DMS 273 (cell line): Measurements from ENCODE around the gene ADGRL4.
"Not testable (repeated sequence)": the region's sequence is repeated elsewhere in the genome, so short reads cannot be mapped to it uniquely, and the experiment has no call there.

Source experiments
- DNase-seq: peaks from one replicate; lab custom pipeline; 2025; ENCODE audit not compliant: unreplicated experiment; lab: John Stamatoyannopoulos, UW

The ADGRL4 gene

DNA sequence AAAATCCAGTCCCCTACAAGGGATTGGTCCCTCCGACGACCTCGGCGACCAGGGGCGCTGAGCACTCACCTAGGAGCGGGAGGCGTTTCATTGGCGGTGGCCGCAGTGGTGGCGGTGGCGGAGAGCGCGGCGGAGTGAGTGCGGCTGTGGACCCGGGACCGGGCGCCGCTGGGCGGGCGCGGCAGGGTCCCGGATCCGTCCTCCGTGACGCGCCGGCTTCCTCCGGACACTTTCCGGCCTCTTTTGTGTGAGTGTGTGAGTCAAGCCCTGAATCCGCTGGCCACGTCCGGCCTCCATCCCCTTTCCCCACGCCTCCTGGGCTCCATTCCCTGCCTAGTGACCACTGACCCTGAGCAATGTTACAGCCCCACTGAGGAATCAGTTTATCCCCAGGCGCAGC, at the start of gene ADGRL4:
ADGRL4 (minus strand) TSS at position 167 of the 400 bp plus-strand sequence; CDS start at position 91, 76 bp downstream.
- DNase-seq = no peak

DNA sequence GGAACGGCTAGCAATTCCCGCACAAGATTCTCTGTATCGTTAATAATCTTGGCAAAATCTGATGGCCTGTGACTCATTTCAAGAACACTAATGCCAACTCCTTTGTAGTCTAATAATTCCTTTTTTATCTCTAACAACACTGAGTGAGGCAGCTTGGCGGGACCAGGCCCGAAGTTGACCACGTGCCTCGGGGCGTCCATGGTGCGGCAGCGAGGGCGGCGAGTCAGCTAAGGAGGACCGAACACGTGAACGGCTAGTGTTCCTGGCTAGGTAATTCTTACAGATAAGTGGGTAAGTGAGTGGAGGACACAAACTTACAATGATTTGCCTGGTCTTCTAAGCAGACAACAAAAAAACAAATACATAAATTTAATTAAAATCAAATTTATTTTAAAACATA, 49.3 kb upstream of the ADGRL4 start:
- DNase-seq = no peak

DNA sequence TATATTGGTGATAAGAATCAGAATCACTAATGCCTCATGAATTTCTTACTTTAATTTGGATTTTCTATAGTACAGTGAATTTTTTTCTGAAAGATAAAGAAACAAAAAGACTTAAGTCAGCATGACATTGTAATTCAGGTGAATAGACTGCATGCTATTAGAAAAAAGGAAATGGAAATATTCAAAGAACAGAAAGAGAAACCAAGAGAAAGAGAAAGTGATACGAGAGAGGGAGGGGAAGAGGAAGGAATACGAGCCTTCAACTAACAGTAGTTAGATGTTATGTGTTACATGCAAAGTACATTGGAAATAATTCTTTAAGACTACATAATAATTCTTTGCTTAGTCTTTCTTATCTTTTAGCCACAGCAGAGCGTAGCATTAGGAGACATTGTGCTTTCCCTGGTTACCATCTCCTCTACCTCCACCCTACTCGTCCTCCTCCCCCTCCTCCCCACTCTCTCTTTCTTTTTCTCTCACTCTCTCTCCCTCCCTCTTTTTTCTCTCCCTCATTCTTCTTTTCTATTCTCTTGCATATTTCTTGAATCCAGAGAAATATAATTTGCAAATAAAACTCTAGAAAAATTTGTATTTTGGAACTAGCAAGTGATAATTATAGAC, 46.4 kb upstream of the ADGRL4 start:
- DNase-seq = no peak

DNA sequence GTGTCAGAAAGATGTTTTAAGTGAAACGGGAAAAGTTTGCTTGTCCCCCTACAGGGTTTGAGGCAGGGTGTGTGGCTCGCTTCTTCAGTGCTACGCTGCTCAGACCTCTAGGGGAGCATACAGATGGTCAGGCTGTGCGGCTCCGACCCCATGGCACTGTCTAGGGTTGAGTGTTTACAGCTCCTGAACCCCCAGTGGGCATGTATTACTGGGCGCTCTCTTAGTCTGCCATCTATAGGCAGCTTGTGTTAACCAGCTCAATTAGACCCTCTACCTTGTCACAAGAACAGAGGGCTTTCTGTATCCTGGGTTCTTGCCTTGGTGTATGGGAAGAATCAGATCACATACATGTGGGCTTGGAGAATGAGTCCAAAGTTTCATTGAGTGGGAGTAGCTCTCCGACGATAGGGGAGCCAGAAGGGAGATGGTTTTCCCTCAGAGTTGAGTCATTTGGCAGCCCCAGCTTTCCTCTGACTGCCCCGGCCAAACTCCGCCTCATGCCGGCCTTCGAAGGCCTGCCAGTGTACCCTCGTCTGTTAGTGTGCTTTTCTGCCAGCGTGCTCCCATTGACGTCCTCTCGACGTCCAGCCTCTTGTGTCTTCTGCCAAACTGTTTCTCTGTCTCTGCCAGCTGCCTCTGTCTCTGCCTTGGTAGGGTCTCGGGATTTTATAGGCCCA, 38.6 kb upstream of the ADGRL4 start:
- DNase-seq = peak; percentile 57

DNA sequence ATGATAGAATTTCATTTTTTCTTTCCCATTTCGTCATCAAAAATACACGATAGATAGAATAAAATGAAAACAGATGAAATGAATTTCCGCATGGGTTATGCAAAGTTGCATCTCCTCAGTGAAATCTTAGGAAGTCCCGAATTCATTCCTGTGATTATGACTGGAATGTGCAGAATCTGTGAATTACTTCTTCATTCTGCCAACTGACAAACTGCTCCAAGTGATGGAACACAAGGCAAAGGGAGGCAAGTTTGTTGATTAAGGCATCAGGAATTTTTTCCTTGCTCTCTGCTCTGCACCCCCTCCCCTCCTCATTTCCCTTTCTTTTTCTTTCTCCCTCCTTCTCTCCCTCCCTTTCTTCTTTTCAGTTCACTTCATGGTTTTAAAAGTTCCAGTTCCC, 37.0 kb upstream of the ADGRL4 start:
- no peak for DNase-seq

DNA sequence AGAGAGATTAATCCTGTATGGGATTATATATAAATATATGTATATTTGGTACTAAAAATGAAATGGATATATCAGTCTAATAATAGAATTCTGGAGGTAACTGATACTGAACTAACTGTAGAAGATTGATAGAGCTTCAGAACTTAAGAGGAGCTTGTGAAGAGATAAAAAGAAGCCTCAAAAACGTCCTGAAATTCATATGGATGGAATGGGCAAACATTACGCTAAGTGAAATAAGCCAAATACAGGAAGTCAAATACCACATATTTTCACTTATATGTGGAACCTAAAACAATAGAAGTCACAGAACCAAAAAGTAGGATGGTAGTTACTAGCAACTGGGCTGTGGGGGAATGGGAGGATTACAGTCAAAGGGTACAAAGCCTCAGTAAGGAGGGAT, 36.0 kb upstream of the ADGRL4 start:
- no peak for DNase-seq

DNA sequence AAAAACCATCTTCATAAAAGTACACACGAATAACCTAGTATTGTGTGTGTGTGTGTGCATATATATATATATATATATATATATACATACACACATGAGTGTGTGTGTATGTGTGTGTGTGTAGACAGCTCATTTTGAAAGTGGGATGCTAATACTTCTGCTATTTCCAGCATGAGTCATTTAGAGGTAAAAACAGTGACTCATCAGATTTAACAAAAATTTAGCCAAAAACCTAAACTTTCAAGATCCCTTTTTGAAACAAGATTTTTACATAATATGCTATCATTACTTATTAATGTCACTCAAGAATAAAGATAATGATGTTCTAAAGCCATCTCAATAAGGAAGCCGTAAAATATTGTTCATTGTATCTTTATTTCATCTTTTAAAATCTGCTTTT, 35.6 kb upstream of the ADGRL4 start:
- no peak for DNase-seq

DNA sequence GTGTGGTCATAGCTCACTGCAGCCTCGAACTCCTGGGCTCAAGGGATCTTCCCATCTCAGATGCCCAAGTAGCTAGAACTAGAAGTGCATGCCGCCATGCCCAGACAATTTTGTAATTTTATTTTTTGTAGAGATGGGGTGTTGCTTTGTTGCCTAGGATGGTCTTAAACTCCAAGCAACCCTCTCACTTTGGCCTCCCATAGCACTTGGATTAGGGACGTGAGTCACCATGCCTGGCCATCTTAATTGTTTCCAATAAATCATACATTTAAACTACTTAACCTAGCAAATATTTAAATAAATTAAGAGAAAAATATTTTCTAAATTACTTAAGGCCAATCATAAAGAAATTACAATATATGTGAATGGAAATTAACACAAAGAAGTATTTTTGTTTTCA, 35.1 kb upstream of the ADGRL4 start:
- no peak for DNase-seq

DNA sequence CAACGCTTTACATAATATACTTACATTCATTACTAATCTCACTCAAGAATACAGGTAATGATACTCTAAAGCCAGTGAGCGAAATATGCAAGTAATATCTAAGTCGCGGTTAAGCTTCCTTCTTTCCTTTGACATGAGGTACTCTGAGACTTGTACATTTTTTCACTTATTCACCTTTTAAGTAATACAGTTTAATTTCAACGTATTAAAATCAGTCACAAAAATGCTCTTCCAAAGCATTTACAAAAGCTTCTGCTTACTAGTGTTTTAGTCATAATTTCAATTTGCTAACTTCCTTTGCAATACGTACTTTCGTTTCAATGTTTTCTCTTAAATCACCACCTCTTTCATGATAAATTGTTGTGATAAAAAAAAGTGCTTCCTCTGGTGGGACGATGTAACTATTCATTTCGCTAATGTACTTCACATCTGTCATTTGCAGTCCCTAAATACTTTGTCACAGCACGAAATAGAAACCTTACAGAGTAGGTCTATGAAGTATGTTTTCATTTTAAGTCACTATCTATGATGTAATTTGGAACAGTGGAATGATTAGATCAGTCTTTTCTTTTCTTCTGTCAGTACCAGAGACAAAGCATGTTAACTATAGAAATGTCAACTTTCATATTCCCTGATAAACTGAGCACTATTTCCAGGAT, 34.0 kb upstream of the ADGRL4 start:
- DNase-seq = no peak

DNA sequence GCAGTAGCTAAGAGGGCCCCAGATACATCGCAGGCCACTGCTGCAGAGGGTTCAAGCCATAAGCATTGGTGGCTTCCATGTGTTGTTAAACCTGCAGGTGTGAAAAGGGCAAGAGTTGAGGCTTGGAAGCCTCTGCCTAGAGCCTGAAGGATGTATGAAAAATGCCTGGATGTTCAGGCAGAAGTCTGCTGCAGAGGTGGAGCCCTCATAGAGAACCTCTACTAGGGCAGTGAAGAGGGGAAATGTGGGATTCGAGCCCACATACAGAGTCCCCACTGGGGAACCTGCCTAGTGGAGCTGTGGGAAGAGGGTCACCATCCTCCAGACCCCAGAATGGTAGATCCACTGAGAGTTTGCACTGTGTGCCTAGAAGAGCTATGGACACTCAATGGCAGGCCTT, 30.6 kb upstream of the ADGRL4 start:
- DNase-seq = peak; percentile 7

DNA sequence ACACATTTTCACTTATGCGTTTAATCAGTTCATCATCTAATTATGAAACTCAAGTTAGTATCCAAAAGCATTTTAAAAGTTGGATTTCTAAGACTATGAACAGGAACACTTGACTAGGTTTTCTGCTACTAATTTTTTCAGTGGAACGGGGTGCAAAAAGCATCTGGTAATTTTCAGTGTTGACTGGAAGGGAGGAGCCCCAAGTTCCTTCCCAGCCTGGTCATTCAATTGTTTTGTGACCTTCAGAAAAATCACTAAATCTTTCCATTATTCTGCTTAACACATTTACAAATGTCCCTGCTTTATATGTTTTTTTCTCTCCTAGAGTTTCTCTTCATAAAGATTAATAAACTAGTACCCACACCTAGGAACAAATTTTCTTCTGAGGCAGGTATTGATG, 6.0 kb upstream of the ADGRL4 start:
- DNase-seq = no peak

DNA sequence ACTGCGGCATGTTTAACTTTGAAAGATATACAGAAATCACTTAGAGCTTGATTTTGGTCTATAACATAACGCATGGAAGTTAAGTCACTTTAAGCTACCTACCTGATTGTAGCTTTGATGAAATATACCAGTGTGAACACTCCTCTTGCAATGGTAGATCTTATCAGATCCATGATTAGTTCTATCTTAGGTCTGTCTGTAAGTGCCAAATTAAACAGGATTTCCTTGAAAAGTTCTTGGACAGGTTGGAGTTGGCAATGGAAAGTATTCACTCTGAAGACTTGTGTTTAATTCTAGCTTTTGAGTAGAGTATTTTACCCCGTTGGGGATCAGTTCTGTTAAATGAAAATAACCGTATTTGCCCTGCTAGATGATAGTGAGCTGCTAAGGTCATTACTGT, 4.1 kb upstream of the ADGRL4 start:
- no peak for DNase-seq

DNA sequence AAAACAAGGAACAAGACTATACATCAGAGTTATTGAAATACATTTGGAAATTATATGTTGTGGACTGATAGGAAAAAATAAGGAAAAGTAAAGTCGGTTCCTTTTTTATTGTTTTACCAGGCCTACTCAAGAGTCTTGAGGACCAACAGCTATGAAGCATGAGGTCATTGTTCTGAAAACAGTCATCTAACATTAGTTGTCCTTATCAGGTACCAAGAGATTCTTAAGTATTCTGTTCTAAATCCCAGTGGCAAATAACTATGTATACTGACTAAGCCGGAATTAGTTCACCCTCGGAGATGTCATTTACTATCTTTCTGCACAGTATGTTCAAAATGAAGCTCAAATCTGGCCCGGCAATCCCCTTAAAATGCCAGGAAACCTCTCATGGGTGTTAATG, 585 bp downstream of the ADGRL4 start:
- DNase-seq = no peak

DNA sequence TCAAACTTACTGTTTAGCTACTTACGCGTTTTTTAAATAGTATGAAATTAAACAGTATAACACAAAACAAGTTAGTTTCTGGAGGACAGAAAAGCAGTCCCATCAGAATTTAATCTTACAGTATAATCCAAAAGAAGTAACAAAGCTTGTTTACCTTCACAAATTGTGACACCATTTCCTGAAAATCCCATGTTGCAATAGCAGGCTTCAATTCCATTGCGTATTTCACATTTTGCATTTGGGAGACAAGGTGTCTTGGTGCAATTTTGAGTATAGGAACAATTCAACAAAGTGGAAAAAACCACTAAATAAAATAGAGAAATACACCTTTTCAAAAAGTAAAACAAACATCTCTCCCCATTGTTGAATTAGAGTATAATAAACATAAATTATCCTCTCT, 1.6 kb downstream of the ADGRL4 start:
- DNase-seq = no peak

DNA sequence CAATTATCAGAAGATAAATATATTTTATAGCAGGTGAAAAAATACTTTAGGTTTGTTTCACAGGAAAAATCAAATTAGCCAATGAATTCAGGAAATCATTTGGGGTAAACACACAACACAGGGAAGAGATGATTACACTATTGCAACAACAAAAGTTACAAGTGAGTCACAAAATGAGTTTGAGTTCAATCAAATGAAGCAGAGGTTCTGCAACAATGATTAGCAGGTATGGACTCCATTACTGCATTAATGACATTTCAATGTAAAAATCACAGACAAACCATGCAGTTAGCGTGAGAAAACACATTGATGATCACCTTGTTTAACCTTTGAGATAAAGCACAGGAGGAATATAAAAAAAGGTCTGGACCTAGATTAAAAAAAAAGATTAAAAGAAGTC, 9.7 kb downstream of the ADGRL4 start:
- DNase-seq = no peak

DNA sequence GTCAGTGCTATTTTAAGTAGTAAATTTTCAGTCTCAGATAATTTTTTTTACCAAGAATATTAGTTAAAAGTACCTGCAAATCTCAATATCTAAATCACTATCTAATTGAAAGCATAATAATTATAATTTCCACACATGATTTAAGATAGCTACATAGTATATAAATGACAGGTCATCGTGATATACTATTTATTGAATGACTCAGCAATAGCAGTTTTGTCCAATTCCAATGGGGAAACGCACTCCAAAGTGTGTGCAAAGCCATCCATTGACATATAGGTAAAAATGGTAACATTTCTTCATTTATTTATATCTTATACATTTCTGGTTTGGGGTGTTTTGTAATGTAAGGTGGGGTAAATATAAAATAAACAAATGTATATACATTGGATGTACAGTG, 19.5 kb downstream of the ADGRL4 start:
- no peak for DNase-seq

DNA sequence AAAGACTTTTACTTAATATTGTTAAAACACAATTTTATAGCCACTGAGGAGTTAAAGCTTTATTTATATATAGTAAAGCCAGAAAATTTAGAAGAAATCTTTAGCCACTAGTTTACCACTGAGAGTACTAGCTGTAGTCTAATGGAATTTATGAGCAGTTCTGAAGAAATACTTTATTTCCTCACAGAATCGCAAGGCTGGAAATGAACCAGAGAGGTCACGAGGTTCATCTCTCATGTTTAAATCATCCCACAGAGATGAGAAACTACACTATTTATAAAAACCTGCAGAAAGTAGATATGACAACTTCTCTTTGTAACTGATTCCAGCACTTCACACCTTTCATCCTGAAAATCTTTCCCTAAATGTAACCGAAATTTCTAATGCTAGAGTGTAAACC, 26.0 kb downstream of the ADGRL4 start:
- no peak for DNase-seq

DNA sequence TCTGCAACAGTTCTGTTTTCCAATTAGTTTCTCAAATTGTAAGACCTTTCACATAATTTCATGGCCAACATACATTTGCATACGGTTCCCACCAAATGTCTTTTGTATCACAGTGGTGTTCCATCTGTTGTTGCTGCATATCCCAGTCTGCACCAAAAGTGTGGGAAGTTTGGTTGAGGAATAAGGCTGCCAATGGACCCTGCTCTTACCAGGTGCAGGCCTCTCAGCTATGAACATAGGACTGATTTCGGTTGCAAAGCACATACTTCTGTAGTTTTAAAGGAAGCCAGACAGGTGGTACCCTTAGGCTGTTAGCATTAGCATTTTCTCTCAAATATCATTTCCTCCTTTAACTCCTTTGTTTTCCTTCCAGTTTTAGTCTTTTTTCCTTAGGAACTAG, 33.8 kb downstream of the ADGRL4 start:
- peak; percentile 40 for DNase-seq

DNA sequence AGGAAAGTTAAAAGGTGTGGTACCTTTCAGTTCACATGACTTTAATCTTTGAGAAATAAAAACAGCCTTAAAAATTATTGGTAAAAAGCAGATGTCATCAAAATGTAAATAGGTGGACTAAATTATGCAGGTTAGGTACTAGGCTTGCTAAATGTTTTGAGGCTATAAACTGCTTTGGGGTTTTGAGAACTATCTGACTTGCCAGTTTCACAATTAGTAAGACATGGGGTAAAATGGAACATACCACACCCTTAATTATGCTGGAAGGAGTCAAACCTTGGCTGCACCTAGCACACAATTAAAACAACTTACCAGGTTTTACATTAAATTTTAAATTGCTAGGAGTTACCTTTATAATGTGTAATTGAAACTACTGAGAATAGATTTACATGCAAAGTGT, 39.4 kb downstream of the ADGRL4 start:
- not testable (repeated sequence) for DNase-seq

DNA sequence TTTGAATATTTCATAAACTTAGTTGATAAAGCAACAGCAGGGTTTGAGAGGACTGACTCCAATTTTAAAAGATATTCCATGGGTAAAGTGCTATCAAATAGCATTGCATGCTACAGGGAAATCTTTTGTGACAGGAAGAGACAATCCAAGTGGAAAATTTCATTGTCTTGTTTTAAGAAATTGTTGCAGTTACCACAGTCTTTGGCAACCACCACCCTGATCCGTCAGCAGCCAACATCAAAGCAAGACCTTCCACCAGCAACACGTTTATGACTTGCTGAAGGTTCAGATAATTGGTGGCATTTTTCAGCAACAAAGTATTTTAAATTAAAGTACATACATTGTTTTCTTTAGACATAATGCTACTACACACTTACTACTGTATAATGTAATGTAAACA, 47.8 kb downstream of the ADGRL4 start:
- DNase-seq = no peak

DNA sequence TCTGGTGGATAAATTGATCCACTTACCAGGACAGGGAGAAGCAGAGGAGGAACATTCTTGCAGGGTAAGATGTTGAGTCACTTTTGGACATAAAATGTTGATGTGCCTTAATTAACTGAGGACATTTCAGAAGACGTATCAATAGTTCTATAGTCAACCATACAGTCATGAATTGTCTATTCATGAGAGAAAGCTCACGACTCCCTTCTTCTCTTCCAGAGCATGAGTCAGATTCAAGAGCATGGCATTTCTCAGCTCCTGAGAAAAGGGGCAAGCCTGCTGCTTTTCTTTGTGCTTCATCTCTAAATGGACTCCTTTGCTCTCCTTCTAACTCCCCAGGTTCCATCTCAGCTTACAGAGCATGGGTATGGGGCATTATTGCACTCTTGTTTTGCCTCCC, 55.7 kb downstream of the ADGRL4 start:
- no peak for DNase-seq

DNA sequence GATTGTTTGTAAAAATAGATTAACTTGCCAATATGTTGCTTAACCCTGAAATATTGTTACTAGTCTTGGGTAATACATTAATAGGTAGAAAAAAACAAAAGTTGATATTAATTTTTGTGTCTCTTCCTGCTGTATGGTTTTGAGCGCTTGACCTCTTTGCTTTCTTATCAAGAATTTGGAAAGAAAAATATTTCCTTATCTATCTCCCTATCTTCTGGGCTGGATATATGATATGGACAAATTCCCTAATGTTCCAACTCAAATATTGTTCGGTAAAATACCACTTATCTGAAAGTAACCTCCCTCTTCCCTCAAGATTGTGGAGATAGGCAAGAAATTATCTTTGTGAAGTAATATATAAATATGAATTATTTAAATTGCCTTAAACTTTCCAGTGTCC, 57.3 kb downstream of the ADGRL4 start:
- no peak for DNase-seq

DNA sequence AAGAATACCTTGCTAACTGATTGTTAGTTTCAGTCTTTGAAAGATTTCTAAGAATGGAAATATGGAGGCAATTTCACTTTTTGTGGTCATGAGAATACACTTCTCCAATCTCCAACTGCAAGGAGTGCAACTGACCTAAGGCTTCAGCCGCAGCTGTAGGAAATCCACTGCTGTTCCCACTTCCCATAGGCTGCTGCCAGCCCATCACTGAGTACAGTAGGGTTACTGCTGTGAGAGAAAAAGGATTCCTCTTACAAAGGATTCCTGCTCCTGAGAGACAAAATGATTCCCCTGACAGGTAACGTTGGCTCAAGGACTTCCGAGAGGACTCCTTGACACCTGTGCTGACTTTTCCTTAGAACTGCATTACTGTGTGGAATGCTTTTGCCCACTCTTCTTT, 87.4 kb downstream of the ADGRL4 start:
- DNase-seq = no peak
